GM06990 (cell line): ENCODE data around the gene BEST4.

Source experiments
- DNase-seq: peaks from one replicate; pipeline ENCODE4 v3.0.0-alpha.2; 2011; ENCODE audit not compliant: insufficient read length; ENCODE audit errors: extremely low read depth
- H3K27me3 ChIP-seq: replicated peaks from 2 replicates; pipeline ENCODE4 v1.6.0; 2011; ENCODE audit warnings: low read length; ENCODE audit not compliant: control insufficient read depth, insufficient read depth
- H3K36me3 ChIP-seq: 2 replicates; pipeline ENCODE4 v1.5.1; 2011; ENCODE audit warnings: low read length; ENCODE audit not compliant: control insufficient read depth, insufficient read depth
- H3K4me3 ChIP-seq: replicated peaks from 2 replicates; pipeline ENCODE4 v1.5.1; 2011; ENCODE audit warnings: low read depth, mild to moderate bottlenecking, control low read depth, low read length
- TF ChIP-seq, protein P1 (sequence below): IDR thresholded peaks from 2 replicates; pipeline ENCODE4 v1.5.1; 2011; ENCODE audit warnings: low read length, control low read depth, mild to moderate bottlenecking, inconsistent platforms; ENCODE audit not compliant: insufficient read depth, poor library complexity, severe bottlenecking

The BEST4 gene

DNA sequence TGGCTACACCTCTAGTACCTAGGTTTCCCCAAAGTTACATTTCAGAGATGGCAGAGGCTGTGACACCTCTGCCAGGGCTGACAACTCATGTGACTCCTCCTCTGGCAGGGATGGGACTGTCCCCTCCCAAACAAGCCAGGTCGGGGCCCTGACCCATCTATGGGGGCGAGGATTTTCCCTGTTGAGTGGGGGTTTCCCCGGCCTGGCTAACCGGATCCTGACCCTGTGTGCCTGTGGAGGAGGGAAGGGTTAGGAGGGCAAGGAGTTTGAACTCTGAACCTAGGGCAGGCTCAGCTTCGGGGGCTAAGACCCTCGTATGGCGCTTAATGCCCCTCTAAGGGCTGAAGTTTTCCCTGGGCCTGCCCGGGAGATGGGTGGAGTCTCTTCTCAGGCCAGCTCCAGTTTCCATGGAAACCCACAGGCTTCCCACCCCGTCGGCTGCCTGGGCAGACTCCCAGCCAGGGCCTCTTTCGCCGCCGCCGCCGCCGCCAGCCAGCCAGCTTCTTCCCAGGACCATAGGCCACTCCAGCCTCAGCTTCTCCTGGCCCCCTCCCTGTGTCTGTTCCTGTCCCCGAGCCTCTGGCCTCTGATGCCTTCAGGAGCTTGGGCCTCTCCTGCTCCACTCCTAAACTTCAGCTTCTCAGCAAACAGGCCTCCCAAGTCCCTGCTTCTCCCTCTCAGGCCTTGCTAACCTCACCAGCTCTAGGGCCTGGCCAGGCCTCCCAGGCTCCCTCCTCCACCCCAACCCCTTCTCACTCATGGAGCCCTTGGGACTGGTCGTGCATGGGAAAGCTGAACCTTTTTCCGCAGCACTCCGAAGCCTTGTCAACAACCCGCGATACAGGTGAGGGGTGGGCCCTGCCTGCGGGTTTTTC lies 20.3 kb upstream of the BEST4 start, which contains the start of gene BTBD19:
Gene BTBD19, plus strand, starts transcription at position 461 of the 875 bp plus-strand sequence. Its CDS starts 298 bp downstream, at position 759.
- H3K27me3 ChIP-seq: no peaks in the 10 kb centered on the region
- no peak for DNase-seq
- peaks cover 23% of the 10 kb centered on the region for H3K36me3 ChIP-seq
- TF ChIP-seq, protein P1, sequence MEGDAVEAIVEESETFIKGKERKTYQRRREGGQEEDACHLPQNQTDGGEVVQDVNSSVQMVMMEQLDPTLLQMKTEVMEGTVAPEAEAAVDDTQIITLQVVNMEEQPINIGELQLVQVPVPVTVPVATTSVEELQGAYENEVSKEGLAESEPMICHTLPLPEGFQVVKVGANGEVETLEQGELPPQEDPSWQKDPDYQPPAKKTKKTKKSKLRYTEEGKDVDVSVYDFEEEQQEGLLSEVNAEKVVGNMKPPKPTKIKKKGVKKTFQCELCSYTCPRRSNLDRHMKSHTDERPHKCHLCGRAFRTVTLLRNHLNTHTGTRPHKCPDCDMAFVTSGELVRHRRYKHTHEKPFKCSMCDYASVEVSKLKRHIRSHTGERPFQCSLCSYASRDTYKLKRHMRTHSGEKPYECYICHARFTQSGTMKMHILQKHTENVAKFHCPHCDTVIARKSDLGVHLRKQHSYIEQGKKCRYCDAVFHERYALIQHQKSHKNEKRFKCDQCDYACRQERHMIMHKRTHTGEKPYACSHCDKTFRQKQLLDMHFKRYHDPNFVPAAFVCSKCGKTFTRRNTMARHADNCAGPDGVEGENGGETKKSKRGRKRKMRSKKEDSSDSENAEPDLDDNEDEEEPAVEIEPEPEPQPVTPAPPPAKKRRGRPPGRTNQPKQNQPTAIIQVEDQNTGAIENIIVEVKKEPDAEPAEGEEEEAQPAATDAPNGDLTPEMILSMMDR: no peak
- no peak within 1 kb of the TSS for H3K4me3 ChIP-seq

DNA sequence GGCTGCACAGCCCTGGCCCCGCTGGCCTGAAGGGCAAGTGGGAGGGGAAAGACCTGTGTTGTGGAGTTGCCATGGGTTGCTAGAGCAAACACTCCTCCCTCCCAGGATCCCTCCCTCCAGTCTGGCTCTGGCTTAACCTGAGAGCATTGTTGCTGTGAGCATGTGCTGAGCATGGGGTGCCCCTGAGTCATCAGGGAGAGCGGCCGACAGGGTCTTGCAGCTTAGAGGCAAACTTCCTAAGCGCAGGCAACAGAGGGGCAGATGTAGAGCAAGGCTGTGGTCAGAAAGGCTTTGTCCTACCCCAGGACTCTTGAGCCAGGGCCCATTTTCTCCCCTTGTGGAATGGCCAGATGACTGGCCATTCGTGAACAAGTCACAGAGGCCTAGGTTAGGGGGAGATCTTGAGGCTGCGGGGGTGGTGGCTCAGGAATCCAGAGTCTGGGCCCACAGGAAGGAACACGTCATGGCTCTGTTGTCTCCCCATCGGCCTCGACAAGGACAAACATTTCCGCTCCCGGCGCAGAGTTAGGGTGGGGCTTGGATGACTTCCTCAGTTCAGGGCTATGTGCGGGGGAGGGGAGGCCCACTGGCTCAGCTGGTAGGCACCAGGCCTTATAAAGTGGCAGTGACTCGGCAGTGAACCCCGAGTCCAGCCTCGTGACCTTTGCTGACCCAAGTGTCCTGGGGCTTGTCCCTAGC lies 19.5 kb upstream of the BEST4 start:
- Histone ChIP-seq H3K4me3 (no peak overlapping the region), H3K36me3 (peaks cover 28% of the 10 kb centered on the region), H3K27me3 (no peaks in the 10 kb centered on the region)
- TF ChIP-seq, protein P1: no peak
- peak; percentile 79 for DNase-seq

DNA sequence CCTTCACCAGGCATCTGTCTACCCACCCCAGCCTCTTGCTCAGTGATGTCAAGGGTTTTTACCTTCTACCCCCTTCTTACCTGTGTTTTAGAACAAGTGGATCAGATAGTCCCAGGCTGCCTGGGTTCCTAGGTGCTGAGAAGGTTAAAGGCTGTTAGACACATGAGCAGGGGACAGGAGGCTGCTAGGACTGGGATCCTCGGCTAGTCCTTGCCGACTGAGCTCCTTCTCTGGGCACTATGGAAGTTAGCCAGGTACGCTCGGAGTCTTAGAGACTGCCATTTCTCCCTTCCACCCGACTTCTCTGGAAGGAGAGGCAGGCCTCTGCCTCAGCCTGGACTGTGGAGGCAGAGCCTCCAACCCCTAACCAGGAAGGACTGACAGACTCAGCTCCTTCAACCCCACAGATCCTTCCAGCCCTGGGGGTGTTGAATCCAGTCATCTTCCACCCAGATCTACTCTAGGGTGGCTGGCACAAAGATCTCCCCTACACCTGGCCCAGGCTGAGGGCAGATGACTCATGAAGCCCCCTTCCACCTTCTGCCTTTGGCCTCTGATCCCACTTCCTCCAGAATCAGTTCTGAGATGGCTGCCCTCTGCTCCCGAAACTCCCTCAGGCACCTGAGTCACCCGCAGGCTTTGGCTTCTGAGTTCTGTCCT lies 18.9 kb upstream of the BEST4 start, which contains the start of gene DYNLT4:
Gene DYNLT4, minus strand, starts transcription at position 648 of the 660 bp plus-strand sequence. CDS start 683 bp downstream, outside the sequence.
- DNase-seq: no peak
- Histone ChIP-seq H3K4me3 (no peak within 1 kb of the TSS), H3K36me3 (peaks cover 30% of the 10 kb centered on the region), H3K27me3 (no peaks in the 10 kb centered on the region)
- TF ChIP-seq, protein P1: no peak

DNA sequence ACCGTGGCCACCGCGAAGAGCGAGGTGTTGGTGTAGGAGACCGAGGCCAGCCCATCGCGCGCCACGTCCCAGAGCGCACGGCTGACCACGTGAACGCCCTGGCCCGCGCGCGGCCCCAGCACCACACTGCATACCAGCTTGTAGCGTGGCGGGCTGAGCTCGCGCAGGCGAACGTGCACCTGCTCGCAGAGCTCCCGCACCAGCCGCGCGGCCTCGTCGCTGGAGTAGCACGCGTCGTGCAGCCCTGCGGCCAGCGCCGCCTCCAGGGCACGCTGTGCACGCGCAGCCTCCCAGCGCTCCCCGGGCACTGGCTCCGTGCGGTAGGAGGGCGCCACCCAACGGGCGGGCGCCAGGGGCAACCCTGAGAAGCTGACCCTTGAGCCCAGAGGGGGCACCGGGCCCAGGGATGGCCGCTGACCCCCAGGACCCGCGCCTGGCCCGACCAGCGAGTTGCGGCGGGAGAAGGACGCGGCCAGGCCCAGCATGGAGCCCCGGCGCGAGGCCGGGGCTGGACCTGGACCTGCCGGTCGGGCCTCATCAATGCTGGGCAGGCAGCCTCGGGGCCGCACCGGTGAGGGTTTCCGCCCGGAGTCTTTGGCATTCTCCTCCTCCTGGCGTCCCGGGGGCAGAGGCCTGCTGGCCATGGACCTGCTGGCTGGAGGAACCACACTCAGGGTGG lies 18.2 kb upstream of the BEST4 start:
- H3K4me3 ChIP-seq: no peak overlapping the region
- no peak for DNase-seq

More for the DNA sequence above, 18.2 kb upstream of the BEST4 start:
- TF ChIP-seq, protein P1: no peak
- Histone ChIP-seq H3K36me3 (peaks cover 30% of the 10 kb centered on the region), H3K27me3 (no peaks in the 10 kb centered on the region)
